HG02798 (cell line): ENCODE results near the gene TPRG1L.

Source experiments
- ATAC-seq: cut with Tn5 transposase; IDR thresholded peaks from one replicate; pipeline ENCODE4 v1.9.1; 2021; ENCODE audit warnings: mild to moderate bottlenecking; ENCODE audit not compliant: unreplicated experiment, poor library complexity

Gene TPRG1L

GRCh38 chr1:3674100-3675094 lies 49.6 kb downstream of the TPRG1L start:
- no peak for ATAC-seq

DNA sequence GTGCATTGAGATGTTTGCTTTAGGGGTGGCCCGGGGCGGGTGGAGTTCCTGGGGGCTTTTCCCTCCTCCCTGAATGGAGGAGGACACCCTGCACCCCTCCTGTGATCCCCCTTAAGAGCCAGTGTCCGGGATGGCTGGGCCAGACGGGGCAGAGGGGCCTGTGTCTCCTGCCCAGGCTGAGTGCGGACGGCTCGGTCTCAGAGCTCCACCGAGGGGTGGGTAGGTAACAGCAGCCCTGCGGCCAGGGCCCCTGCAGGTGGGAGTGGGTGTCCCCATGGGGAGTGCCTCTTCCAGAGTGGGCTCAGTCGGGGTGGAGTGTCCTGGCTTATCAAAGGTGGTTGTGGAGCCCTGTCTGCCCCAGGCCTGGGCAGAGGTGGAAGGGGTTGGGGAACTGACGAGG lies 50.6 kb downstream of the TPRG1L start:
- no peak for ATAC-seq

DNA sequence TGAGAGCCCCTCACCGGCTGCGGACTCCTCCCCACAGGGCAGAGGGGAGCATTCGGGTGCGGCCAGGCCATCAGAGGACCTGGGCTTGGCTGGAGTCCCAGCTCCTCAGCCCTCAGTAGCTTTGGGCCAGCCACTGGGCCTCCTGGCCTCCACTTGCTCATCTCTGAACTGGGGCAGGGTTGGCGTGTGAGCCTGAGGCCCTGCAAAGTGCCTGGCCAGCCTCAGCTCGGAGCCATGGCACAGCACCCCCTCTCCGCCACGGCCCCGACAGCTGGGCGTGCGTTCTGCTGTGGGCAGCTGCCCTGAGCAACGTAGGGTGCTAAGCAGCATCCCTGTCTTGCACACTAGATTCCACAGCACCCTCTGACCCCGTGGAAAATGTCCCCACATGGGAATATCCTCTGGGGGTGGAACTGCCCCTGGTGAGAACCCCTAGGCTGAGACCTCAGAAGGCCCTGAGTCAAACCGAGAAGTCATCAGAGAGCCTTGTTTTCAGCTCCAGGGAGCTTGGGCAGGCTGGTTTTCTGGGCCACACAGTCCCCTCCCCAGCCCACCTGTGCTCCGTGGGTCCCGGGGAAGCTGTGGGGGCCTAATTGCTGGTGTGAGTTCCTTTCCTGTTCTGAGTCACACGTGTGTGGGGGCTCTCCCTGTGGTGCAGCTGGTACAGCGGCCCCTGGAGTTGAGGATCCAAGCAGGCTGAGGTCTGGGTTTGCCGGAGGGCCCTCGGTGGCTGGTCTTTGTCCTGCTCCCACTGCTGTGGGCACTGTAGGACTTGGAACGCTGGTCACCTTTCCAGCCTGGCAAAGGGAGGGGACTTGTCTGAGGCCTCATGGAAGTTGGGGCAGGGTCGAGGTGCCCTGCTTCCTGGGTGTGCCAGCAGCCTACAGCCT lies 52.0 kb downstream of the TPRG1L start:
- ATAC-seq: peak; percentile 60

DNA sequence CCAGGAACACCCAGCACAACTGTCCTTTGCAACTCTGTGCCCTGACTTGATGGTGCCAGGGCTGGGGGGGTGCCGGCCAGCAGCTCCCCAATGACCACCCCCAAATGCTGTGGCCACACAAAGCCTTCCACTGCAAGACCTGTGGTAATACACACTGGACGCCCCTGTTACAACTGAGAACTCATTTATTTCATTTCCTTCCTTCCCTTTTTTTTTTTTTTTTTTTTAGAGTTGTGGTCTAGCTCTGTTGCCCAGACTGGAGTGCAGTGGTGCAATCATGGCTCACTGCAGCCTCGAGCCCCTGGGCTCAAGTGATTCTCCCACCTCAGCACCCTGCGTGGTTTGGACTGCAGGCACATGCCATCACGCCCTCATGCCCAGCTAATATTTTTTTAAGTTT lies 52.7 kb downstream of the TPRG1L start:
- ATAC-seq: no peak

DNA sequence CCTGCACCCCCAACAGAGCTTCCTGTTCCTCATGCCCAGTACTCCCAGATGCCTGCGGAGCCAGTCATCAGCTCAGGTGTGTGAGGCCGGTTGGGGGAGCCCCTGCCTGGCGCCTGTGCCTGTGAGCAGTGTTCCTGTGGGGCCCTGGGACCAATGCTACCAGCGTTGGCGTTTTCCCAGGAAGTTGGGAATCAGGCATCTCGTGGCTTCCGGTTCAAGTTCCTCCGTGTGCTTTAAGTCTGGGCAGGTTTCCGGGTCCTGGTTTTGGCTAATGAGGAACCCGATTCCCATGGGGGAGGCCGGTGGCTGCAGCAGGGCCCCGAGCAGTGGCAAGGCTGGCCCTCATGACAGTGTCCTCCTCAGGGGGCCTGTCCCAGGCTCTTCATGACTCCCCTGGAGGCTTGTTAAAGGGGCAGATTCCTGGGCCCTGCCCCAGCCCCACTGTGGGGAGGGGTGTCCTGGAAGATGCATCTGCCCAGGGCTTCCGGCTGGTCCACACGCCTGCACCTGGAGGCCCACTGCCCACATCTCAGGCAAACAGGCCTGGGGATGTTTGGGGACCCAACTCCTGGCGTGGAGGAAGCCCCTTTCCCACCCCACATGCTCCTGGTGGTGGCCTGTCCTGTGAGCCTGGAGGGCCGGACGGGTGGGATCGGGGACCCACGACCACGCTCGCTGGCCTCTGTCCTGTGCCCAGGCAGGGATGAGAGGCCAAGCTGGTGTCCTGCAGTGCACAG lies 53.7 kb downstream of the TPRG1L start:
- ATAC-seq: no peak

- ATAC-seq: no peak
Observed at GRCh38 chr1:3679098-3679555, 54.3 kb downstream of the TPRG1L start.
